IgD-negative memory B cell (primary cell): Measurements from ENCODE around the gene CCR8. TPM values are rescaled to one million over a fixed set of nuclear protein-coding genes. Genes with fewer than 3 reads are reported as not detected.
"Not testable (repeated sequence)": the region's sequence is repeated elsewhere in the genome, so short reads cannot be mapped to it uniquely, and the experiment has no call there.

ENCODE experiments used
- H3K27ac Mint-ChIP-seq, 3 donors: one replicate each; pipeline ENCODE4 v1.8.0; 2020 to 2022; ENCODE audit warnings: mild to moderate bottlenecking in 3 of 3, mixed read lengths in 3 of 3, moderate library complexity in 1 of 3
- H3K27me3 Mint-ChIP-seq: one replicate; pipeline ENCODE4 v1.8.0; 2021; ENCODE audit warnings: mixed read lengths
- H3K36me3 Mint-ChIP-seq: one replicate; pipeline ENCODE4 v1.8.0; 2020; ENCODE audit warnings: mild to moderate bottlenecking, mixed read lengths
- H3K4me1 Mint-ChIP-seq, 3 donors: one replicate each; pipeline ENCODE4 v1.8.0; 2020 to 2022; ENCODE audit warnings: mixed read lengths in 3 of 3, mild to moderate bottlenecking in 1 of 3
- H3K4me3 Mint-ChIP-seq, 4 donors: one replicate each; pipeline ENCODE4 v1.8.0; 2020 to 2022; ENCODE audit warnings: mild to moderate bottlenecking in 4 of 4, mixed read lengths in 4 of 4, moderate library complexity in 3 of 4
- H3K9me3 Mint-ChIP-seq, 3 donors: one replicate each; pipeline ENCODE4 v1.8.0; 2020 to 2021; ENCODE audit warnings: mixed read lengths in 3 of 3, mild to moderate bottlenecking in 1 of 3
- polyA plus RNA-seq: library from polyadenylated mRNA; unstranded; fragments of 300-500 nt; fragmentation: Illumina TruSeq; gene quantifications from one replicate; pipeline ENCODE4 v1.2.3, GENCODE V29; 2021

Gene CCR8
- polyA plus RNA-seq, 1 donor from 2014 or later, result not detected

GRCh38 chr3:39351134-39351533 is 21.6 kb downstream of the CCR8 start:
- not testable (repeated sequence) for H3K27me3 Mint-ChIP-seq, H3K4me3 Mint-ChIP-seq, H3K27ac Mint-ChIP-seq, H3K4me1 Mint-ChIP-seq, H3K9me3 Mint-ChIP-seq, H3K36me3 Mint-ChIP-seq

- not testable (repeated sequence) for H3K9me3 Mint-ChIP-seq, H3K27ac Mint-ChIP-seq, H3K4me1 Mint-ChIP-seq, H3K36me3 Mint-ChIP-seq, H3K4me3 Mint-ChIP-seq, H3K27me3 Mint-ChIP-seq
Measured at GRCh38 chr3:39353168-39353927, 23.8 kb downstream of the CCR8 start.

- no peak overlapping the region for H3K27ac Mint-ChIP-seq
- H3K27me3 Mint-ChIP-seq, result peaks cover 5% of the 10 kb centered on the region
- peaks cover 4 to 8% (median 4%) of the 10 kb centered on the region in 3 donors for H3K4me1 Mint-ChIP-seq
- peaks cover 1% of the 10 kb centered on the region for H3K36me3 Mint-ChIP-seq
- H3K9me3 Mint-ChIP-seq, result peaks cover 0 to 3% (median 0%) of the 10 kb centered on the region in 3 donors
- H3K4me3 Mint-ChIP-seq, result no peak overlapping the region
Measured at GRCh38 chr3:39358333-39358732, 28.8 kb downstream of the CCR8 start.

GRCh38 chr3:39361252-39361927 is 31.9 kb downstream of the CCR8 start:
- Mint-ChIP-seq H3K4me1 (peaks cover 4 to 8% (median 4%) of the 10 kb centered on the region in 3 donors), H3K9me3 (peaks cover 0 to 2% (median 0%) of the 10 kb centered on the region in 3 donors), H3K27me3 (no peaks in the 10 kb centered on the region), H3K4me3 (no peak overlapping the region), H3K27ac (no peak overlapping the region), H3K36me3 (peaks cover 1% of the 10 kb centered on the region)

GRCh38 chr3:39362192-39362591 is 32.7 kb downstream of the CCR8 start:
- peaks cover 0 to 2% (median 0%) of the 10 kb centered on the region in 3 donors for H3K9me3 Mint-ChIP-seq
- no peak overlapping the region for H3K27ac Mint-ChIP-seq
- H3K36me3 Mint-ChIP-seq, result peaks cover 1% of the 10 kb centered on the region
- no peaks in the 10 kb centered on the region for H3K27me3 Mint-ChIP-seq
- peaks cover 4 to 8% (median 4%) of the 10 kb centered on the region in 3 donors for H3K4me1 Mint-ChIP-seq
- no peak overlapping the region for H3K4me3 Mint-ChIP-seq

GRCh38 chr3:39362812-39363211 is 33.3 kb downstream of the CCR8 start:
- Mint-ChIP-seq H3K4me1 (peaks cover 2 to 8% (median 4%) of the 10 kb centered on the region in 3 donors), H3K27ac (no peak overlapping the region), H3K9me3 (peaks cover 0 to 2% (median 0%) of the 10 kb centered on the region in 3 donors), H3K4me3 (no peak overlapping the region), H3K36me3 (peaks cover 1% of the 10 kb centered on the region), H3K27me3 (no peaks in the 10 kb centered on the region)

GRCh38 chr3:39370450-39370849 is 40.9 kb downstream of the CCR8 start:
- H3K36me3 Mint-ChIP-seq, H3K27ac Mint-ChIP-seq, H3K4me3 Mint-ChIP-seq, H3K27me3 Mint-ChIP-seq, H3K9me3 Mint-ChIP-seq, H3K4me1 Mint-ChIP-seq: not testable (repeated sequence)

GRCh38 chr3:39372833-39373232 is 43.3 kb downstream of the CCR8 start:
- no peak overlapping the region for H3K27ac Mint-ChIP-seq

GRCh38 chr3:39376959-39377634 is 47.6 kb downstream of the CCR8 start:
- H3K27ac Mint-ChIP-seq, result peak overlapping the region in 1 of 3 donors; percentile 47
- peaks cover 5% of the 10 kb centered on the region for H3K27me3 Mint-ChIP-seq
- no peak overlapping the region for H3K4me3 Mint-ChIP-seq
- peaks cover 4 to 14% (median 10%) of the 10 kb centered on the region in 3 donors for H3K4me1 Mint-ChIP-seq
- H3K9me3 Mint-ChIP-seq, result peaks cover 0 to 2% (median 0%) of the 10 kb centered on the region in 3 donors
- peaks cover 2% of the 10 kb centered on the region for H3K36me3 Mint-ChIP-seq

More at GRCh38 chr3:39372833-39373232, 43.3 kb downstream of the CCR8 start:
- Mint-ChIP-seq H3K27me3 (peaks cover 8% of the 10 kb centered on the region), H3K4me1 (peaks cover 4 to 9% (median 4%) of the 10 kb centered on the region in 3 donors), H3K9me3 (peaks cover 0 to 3% (median 2%) of the 10 kb centered on the region in 3 donors), H3K4me3 (no peak overlapping the region), H3K36me3 (peaks cover 2% of the 10 kb centered on the region)

GRCh38 chr3:39378088-39378487 is 48.6 kb downstream of the CCR8 start:
- H3K27ac Mint-ChIP-seq, result peak overlapping the region in 1 of 3 donors; percentile 4
- H3K36me3 Mint-ChIP-seq, result peaks cover 2% of the 10 kb centered on the region
- H3K4me3 Mint-ChIP-seq, result peak overlapping the region in 2 of 4 donors; percentile 3 to 15
- no peaks in the 10 kb centered on the region for H3K9me3 Mint-ChIP-seq
- H3K4me1 Mint-ChIP-seq, result peaks cover 8 to 17% (median 10%) of the 10 kb centered on the region in 3 donors
- peaks cover under 1% of the 10 kb centered on the region for H3K27me3 Mint-ChIP-seq

- H3K36me3 Mint-ChIP-seq, result peaks cover 2% of the 10 kb centered on the region
- H3K4me3 Mint-ChIP-seq, result no peak overlapping the region
- H3K27me3 Mint-ChIP-seq, result no peaks in the 10 kb centered on the region
- peaks cover 10 to 17% (median 13%) of the 10 kb centered on the region in 3 donors for H3K4me1 Mint-ChIP-seq
- no peaks in the 10 kb centered on the region for H3K9me3 Mint-ChIP-seq
- peak overlapping the region in 1 of 3 donors; percentile 31 for H3K27ac Mint-ChIP-seq
Measured at GRCh38 chr3:39378957-39379777, 49.7 kb downstream of the CCR8 start.

- Mint-ChIP-seq H3K27ac (peak overlapping the region in 2 of 3 donors; percentile 31 to 41), H3K4me1 (peaks cover 12 to 17% (median 16%) of the 10 kb centered on the region in 3 donors), H3K27me3 (no peaks in the 10 kb centered on the region), H3K9me3 (no peaks in the 10 kb centered on the region), H3K36me3 (peaks cover 2% of the 10 kb centered on the region), H3K4me3 (peak overlapping the region in 1 of 4 donors; percentile 48)
Measured at GRCh38 chr3:39379778-39380155, 50.3 kb downstream of the CCR8 start.

- H3K27ac Mint-ChIP-seq, result peak overlapping the region in 1 of 3 donors; percentile 10
- peaks cover 22 to 28% (median 27%) of the 10 kb centered on the region in 3 donors for H3K4me1 Mint-ChIP-seq
- H3K9me3 Mint-ChIP-seq, result no peaks in the 10 kb centered on the region
Measured at GRCh38 chr3:39381432-39381831, 51.9 kb downstream of the CCR8 start.

More at GRCh38 chr3:39381432-39381831, 51.9 kb downstream of the CCR8 start:
- Mint-ChIP-seq H3K27me3 (no peaks in the 10 kb centered on the region), H3K36me3 (no peaks in the 10 kb centered on the region), H3K4me3 (no peak overlapping the region)
